ENCODE measurements around the gene EFS.

DNA sequence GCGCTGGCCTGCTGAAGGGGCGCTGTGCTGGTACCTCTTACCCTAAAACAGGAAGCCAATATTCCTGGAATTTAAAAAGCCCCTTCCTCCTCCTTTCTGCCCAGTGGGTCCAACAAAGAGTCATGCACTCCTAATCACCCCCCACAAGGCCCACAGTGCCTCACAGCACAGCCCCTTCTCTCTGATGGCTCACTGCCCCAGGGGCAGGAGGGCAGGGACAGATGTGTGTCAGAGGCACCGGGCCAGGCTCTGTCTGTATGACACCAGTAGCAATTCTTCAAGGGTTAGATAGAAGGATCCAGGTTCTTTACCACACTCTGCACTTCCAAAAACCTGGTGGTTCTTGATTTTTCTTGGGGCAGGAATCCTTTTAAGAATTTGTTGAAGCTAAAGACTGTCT is 34.2 kb upstream of the EFS start:
- TF ChIP-seq PKNOX1 (IDR thresholded peaks at IDR 0.05): no peak
- TF ChIP-seq TARDBP (IDR thresholded peaks at IDR 0.05): no peak
- TF ChIP-seq NFRKB (IDR thresholded peaks at IDR 0.05): no peak
- no peak for TF ChIP-seq FOXM1 (IDR thresholded peaks at IDR 0.05; ENCODE audit: borderline replicate concordance)
- no peak for TF ChIP-seq ELF4 (IDR thresholded peaks at IDR 0.05)
- no peak for TF ChIP-seq SUZ12 (IDR thresholded peaks at IDR 0.05)
- no peak for TF ChIP-seq LEF1 (IDR thresholded peaks at IDR 0.05; ENCODE audit: borderline replicate concordance)
- TF ChIP-seq ARNT (IDR thresholded peaks at IDR 0.05): no peak
- no peak for TF ChIP-seq SP1 (IDR thresholded peaks at IDR 0.05)
- no peak for TF ChIP-seq BHLHE40 (IDR thresholded peaks at IDR 0.05; ENCODE audit: borderline replicate concordance)
- TF ChIP-seq FOXK2 (IDR thresholded peaks at IDR 0.05): no peak
- no peak for TF ChIP-seq HDGF (IDR thresholded peaks at IDR 0.05; ENCODE audit: borderline replicate concordance)
